ENCODE data around the gene DPP9. TPM values are rescaled to one million over a fixed set of nuclear protein-coding genes. Genes with fewer than 3 reads are reported as not detected.

Gene DPP9
- total and polyA plus RNA-seq, 5 donors from 2014 or later, result 14.3 to 93.3 (median 17.7) TPM

DNA sequence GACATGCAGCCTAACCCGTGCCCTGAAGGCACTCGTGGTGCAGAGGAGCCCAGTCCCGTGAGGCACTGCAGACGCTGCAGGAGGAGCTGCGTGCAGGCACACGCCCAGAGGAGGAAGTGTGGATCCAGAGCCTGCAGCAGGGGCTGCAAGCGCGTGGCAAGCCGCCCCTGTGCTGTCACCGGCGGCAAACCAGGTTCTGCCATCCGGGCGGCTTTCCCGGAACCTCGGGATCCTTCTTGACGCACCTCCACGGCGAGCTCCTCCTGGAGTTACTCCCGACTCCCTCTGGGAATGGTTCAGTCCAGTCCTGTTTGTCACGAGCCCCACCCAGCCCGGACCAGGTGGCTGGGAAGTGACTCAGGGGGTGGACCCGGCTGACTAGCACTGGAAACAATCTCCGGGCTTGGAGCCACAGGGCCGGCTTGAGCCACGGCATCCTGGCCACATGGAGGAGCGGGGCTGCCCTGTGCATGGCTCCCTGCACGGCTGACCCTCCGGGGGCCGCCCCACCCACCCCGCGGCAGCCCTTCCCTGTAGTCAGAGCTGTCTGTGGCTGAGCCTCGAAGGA is 10.2 kb downstream of the DPP9 start:
- no peak for ATAC-seq (ENCODE audit: low read depth in 2 of 2)
- H3K27ac ChIP-seq (ENCODE audit: insufficient read depth, low read length, poor library complexity, severe bottlenecking), result no peak overlapping the region
- no peaks in the 10 kb centered on the region for H3K9me3 ChIP-seq (ENCODE audit: control insufficient read depth in 2 of 2, low read length in 2 of 2)
- no peaks in the 10 kb centered on the region for H3K4me1 ChIP-seq (ENCODE audit: control insufficient read depth, insufficient read depth, low read length, poor library complexity, severe bottlenecking)
- H3K4me3 ChIP-seq (ENCODE audit: low read depth, low read length), result no peak overlapping the region
- no peaks in the 10 kb centered on the region for H3K9me3 Mint-ChIP-seq
- no peak for DNase-seq
- no peak overlapping the region for H3K4me3 Mint-ChIP-seq
- no peaks in the 10 kb centered on the region for H3K27me3 ChIP-seq (ENCODE audit: control insufficient read depth, insufficient read depth, low read length)
- peaks cover 25% of the 10 kb centered on the region for H3K36me3 Mint-ChIP-seq
- H3K27me3 Mint-ChIP-seq, result no peaks in the 10 kb centered on the region
- H3K36me3 ChIP-seq (ENCODE audit: control insufficient read depth, insufficient read depth, low read length), result peaks cover 62% of the 10 kb centered on the region
- H3K27ac Mint-ChIP-seq, result no peak overlapping the region
- H3K4me1 Mint-ChIP-seq, result peaks cover 4 to 11% (median 7%) of the 10 kb centered on the region in 4 donors

DNA sequence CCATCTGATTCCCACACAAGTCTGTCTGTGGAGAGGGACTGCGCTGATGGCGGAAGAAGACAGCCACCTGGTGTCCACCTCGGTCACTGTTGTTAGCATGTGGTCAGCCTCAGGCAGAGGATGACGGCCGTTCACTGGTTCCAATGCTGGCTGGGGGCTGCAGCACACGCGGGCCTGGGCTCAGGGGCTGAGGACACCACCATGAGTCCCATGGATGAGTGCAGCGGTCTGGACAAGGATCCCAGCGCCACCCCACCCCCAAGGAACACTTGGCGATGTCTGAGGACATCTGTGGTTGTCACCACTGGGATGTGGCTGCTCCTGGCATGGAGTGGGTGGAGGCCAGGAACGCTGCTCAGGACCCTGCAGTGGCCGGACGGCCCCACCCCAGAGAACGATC is 10.9 kb downstream of the DPP9 start:
- peaks cover 61% of the 10 kb centered on the region for H3K36me3 ChIP-seq (ENCODE audit: control insufficient read depth, insufficient read depth, low read length)
- no peak for ATAC-seq (ENCODE audit: low read depth in 2 of 2)
- no peak overlapping the region for H3K4me3 ChIP-seq (ENCODE audit: low read depth, low read length)
- H3K27ac ChIP-seq (ENCODE audit: insufficient read depth, low read length, poor library complexity, severe bottlenecking), result no peak overlapping the region
- Mint-ChIP-seq H3K4me1 (peaks cover 4 to 15% (median 8%) of the 10 kb centered on the region in 4 donors), H3K27ac (no peak overlapping the region), H3K36me3 (peaks cover 26% of the 10 kb centered on the region), H3K27me3 (no peaks in the 10 kb centered on the region), H3K9me3 (no peaks in the 10 kb centered on the region), H3K4me3 (no peak overlapping the region)
- DNase-seq, result no peak
- no peaks in the 10 kb centered on the region for H3K9me3 ChIP-seq (ENCODE audit: control insufficient read depth in 2 of 2, low read length in 2 of 2)
- no peaks in the 10 kb centered on the region for H3K4me1 ChIP-seq (ENCODE audit: control insufficient read depth, insufficient read depth, low read length, poor library complexity, severe bottlenecking)
- no peaks in the 10 kb centered on the region for H3K27me3 ChIP-seq (ENCODE audit: control insufficient read depth, insufficient read depth, low read length)

DNA sequence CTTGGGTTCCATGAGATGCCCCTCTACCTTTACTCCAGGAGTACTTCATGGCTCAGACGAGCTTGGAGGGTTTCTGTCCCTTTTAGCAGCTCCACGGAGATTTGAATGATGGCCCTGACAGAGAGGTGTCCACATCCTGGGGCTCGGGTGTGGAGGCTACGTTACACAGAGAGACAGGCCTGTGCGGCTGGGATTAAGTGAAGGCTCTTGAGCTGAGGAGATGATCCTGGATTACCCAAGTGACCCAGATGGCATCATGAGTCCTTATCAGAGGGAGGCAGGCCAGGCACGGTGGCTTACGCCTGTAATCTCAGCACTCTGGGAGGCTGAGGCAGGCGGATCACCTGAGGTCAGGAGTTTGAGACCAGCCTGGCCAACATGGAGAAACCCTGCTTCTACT is 12.4 kb downstream of the DPP9 start:
- peaks cover 51% of the 10 kb centered on the region for H3K36me3 ChIP-seq (ENCODE audit: control insufficient read depth, insufficient read depth, low read length)
- Mint-ChIP-seq H3K27ac (no peak overlapping the region), H3K27me3 (no peaks in the 10 kb centered on the region), H3K4me1 (peaks cover 4 to 13% (median 8%) of the 10 kb centered on the region in 4 donors), H3K4me3 (no peak overlapping the region), H3K36me3 (peaks cover 23% of the 10 kb centered on the region), H3K9me3 (no peaks in the 10 kb centered on the region)
- DNase-seq, result no peak
- no peaks in the 10 kb centered on the region for H3K4me1 ChIP-seq (ENCODE audit: control insufficient read depth, insufficient read depth, low read length, poor library complexity, severe bottlenecking)
- H3K27me3 ChIP-seq (ENCODE audit: control insufficient read depth, insufficient read depth, low read length), result no peaks in the 10 kb centered on the region
- no peak for ATAC-seq (ENCODE audit: low read depth in 2 of 2)
- H3K27ac ChIP-seq (ENCODE audit: insufficient read depth, low read length, poor library complexity, severe bottlenecking), result no peak overlapping the region
- no peaks in the 10 kb centered on the region for H3K9me3 ChIP-seq (ENCODE audit: control insufficient read depth in 2 of 2, low read length in 2 of 2)
- no peak overlapping the region for H3K4me3 ChIP-seq (ENCODE audit: low read depth, low read length)

- no peaks in the 10 kb centered on the region for H3K9me3 Mint-ChIP-seq
- peaks cover 4 to 13% (median 8%) of the 10 kb centered on the region in 4 donors for H3K4me1 Mint-ChIP-seq
- no peak overlapping the region for H3K4me3 Mint-ChIP-seq
- no peaks in the 10 kb centered on the region for H3K4me1 ChIP-seq (ENCODE audit: control insufficient read depth, insufficient read depth, low read length, poor library complexity, severe bottlenecking)
- H3K4me3 ChIP-seq (ENCODE audit: low read depth, low read length), result no peak overlapping the region
- H3K9me3 ChIP-seq (ENCODE audit: control insufficient read depth in 2 of 2, low read length in 2 of 2), result no peaks in the 10 kb centered on the region
- ATAC-seq (ENCODE audit: low read depth in 2 of 2) (no peak), DNase-seq (no peak)
- H3K27ac ChIP-seq (ENCODE audit: insufficient read depth, low read length, poor library complexity, severe bottlenecking), result no peak overlapping the region
- no peaks in the 10 kb centered on the region for H3K27me3 ChIP-seq (ENCODE audit: control insufficient read depth, insufficient read depth, low read length)
- H3K27me3 Mint-ChIP-seq, result no peaks in the 10 kb centered on the region
- peaks cover 52% of the 10 kb centered on the region for H3K36me3 ChIP-seq (ENCODE audit: control insufficient read depth, insufficient read depth, low read length)
- peaks cover 25% of the 10 kb centered on the region for H3K36me3 Mint-ChIP-seq
- H3K27ac Mint-ChIP-seq, result no peak overlapping the region
Observed at GRCh38 chr19:4710281-4710600, 13.4 kb downstream of the DPP9 start.

DNA sequence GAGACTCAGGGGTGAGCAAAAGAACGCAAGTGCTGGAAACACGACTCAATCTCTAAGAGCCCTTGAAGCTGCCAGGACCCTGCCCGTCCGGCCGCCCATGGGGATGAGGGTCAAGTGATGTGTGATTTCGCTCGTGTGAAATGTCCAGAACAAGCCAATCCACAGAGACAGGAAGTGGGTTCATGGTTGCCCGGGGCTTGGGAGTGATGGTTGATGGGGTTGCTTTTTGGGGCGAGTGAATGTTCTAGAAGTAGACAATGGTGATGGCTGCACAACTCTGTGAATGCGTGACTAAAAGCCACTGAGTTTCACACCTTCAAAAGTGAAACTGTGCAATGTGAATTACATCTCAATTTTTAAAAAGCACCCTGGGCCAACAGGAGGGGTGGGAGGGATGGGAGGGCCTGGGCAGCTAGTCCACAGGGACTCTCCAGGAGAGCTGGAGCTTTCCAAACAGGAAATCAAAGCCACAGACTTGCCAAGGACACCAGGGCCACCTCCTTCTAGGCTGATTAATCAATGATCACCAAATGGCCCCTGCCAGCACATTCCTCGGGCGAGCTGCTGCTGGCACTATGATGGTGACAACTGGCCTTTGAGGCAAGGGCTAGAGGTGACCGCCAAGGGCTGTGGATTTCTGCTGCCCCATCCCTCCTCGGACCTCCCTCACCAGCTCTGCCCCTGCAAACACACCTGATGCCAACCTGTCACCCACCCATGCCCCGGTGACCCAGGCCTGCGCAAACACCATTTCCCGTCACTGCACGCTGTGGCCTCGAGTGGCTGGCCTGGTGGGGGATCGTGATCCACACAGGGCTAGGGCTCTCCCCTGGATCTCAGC is 14.0 kb downstream of the DPP9 start:
- Histone ChIP-seq H3K4me3 (ENCODE audit: low read depth, low read length) (no peak overlapping the region), H3K9me3 (ENCODE audit: control insufficient read depth in 2 of 2, low read length in 2 of 2) (no peaks in the 10 kb centered on the region), H3K27ac (ENCODE audit: insufficient read depth, low read length, poor library complexity, severe bottlenecking) (no peak overlapping the region), H3K27me3 (ENCODE audit: control insufficient read depth, insufficient read depth, low read length) (no peaks in the 10 kb centered on the region), H3K36me3 (ENCODE audit: control insufficient read depth, insufficient read depth, low read length) (peaks cover 55% of the 10 kb centered on the region), H3K4me1 (ENCODE audit: control insufficient read depth, insufficient read depth, low read length, poor library complexity, severe bottlenecking) (no peaks in the 10 kb centered on the region)
- H3K4me3 Mint-ChIP-seq, result no peak overlapping the region
- H3K27ac Mint-ChIP-seq, result peak overlapping the region in 1 of 3 donors; percentile 47
- no peak for DNase-seq
- H3K27me3 Mint-ChIP-seq, result no peaks in the 10 kb centered on the region
- no peaks in the 10 kb centered on the region for H3K9me3 Mint-ChIP-seq
- peaks cover 26% of the 10 kb centered on the region for H3K36me3 Mint-ChIP-seq
- H3K4me1 Mint-ChIP-seq, result peaks cover 2 to 12% (median 7%) of the 10 kb centered on the region in 4 donors
- no peak for ATAC-seq (ENCODE audit: low read depth in 2 of 2)

DNA sequence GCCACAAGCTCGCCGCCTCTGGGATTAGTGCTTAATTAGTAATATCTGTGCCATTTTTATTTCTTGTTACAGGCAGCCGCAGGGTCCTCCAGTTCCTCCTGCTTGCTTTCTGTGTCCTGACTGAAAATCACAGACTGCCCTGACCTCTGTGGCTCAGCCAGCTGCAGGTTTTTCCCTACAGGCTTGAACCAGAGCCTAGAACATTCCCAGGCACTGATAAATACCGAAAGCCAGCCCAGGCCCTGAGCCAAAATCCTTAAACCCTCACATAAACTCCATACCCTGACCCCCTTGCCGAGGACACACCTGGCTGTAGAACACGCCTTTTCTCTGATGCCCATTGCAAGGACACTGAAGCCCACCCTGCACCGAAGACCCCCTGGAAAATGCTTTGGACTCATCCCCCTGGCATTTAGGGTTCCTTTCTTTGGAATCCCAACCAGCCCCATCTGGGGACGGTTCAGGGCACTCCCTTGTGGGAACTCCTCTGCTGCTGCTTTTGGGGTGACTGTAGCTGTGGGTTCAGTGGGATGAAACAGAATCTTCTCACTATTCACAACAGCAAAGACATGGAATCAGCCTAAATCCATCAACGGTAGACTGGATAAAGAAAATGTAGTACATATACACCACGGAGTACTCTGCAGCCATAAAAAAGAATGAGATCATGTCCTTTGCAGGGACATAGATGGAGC is 15.5 kb downstream of the DPP9 start:
- no peak for ATAC-seq (ENCODE audit: low read depth in 2 of 2)
- Mint-ChIP-seq H3K9me3 (no peaks in the 10 kb centered on the region), H3K4me1 (peaks cover 0 to 12% (median 7%) of the 10 kb centered on the region in 4 donors), H3K27me3 (no peaks in the 10 kb centered on the region), H3K4me3 (no peak overlapping the region), H3K36me3 (peaks cover 21% of the 10 kb centered on the region), H3K27ac (no peak overlapping the region)
- peaks cover 43% of the 10 kb centered on the region for H3K36me3 ChIP-seq (ENCODE audit: control insufficient read depth, insufficient read depth, low read length)
- H3K9me3 ChIP-seq (ENCODE audit: control insufficient read depth in 2 of 2, low read length in 2 of 2), result no peaks in the 10 kb centered on the region
- H3K27me3 ChIP-seq (ENCODE audit: control insufficient read depth, insufficient read depth, low read length), result no peaks in the 10 kb centered on the region
- H3K27ac ChIP-seq (ENCODE audit: insufficient read depth, low read length, poor library complexity, severe bottlenecking), result no peak overlapping the region
- no peak overlapping the region for H3K4me3 ChIP-seq (ENCODE audit: low read depth, low read length)
- no peaks in the 10 kb centered on the region for H3K4me1 ChIP-seq (ENCODE audit: control insufficient read depth, insufficient read depth, low read length, poor library complexity, severe bottlenecking)
- no peak for DNase-seq

GRCh38 chr19:4707322-4707721 is 16.3 kb downstream of the DPP9 start:
- no peaks in the 10 kb centered on the region for H3K27me3 Mint-ChIP-seq
- DNase-seq, result no peak
- Histone ChIP-seq H3K36me3 (ENCODE audit: control insufficient read depth, insufficient read depth, low read length) (peaks cover 38% of the 10 kb centered on the region), H3K27ac (ENCODE audit: insufficient read depth, low read length, poor library complexity, severe bottlenecking) (no peak overlapping the region), H3K4me1 (ENCODE audit: control insufficient read depth, insufficient read depth, low read length, poor library complexity, severe bottlenecking) (no peaks in the 10 kb centered on the region), H3K27me3 (ENCODE audit: control insufficient read depth, insufficient read depth, low read length) (no peaks in the 10 kb centered on the region), H3K9me3 (ENCODE audit: control insufficient read depth in 2 of 2, low read length in 2 of 2) (no peaks in the 10 kb centered on the region), H3K4me3 (ENCODE audit: low read depth, low read length) (no peak overlapping the region)
- peaks cover 20% of the 10 kb centered on the region for H3K36me3 Mint-ChIP-seq
- H3K27ac Mint-ChIP-seq, result no peak overlapping the region
- no peaks in the 10 kb centered on the region for H3K9me3 Mint-ChIP-seq
- ATAC-seq (ENCODE audit: low read depth in 2 of 2), result no peak
- no peak overlapping the region for H3K4me3 Mint-ChIP-seq
- H3K4me1 Mint-ChIP-seq, result peaks cover 0 to 12% (median 7%) of the 10 kb centered on the region in 4 donors

All from CD4-positive, CD25-positive, alpha-beta regulatory T cell (primary cell).